NT2/D1 (cell line): ENCODE measurements around the gene CD34.

Experiments
- YY1 ChIP-seq: IDR thresholded peaks from 2 replicates; pipeline ENCODE4 v1.6.1; 2011; ENCODE audit not compliant: insufficient read length, insufficient read depth
- ZNF274 ChIP-seq: IDR thresholded peaks from 2 replicates; pipeline ENCODE4 v1.6.1; 2011; ENCODE audit warnings: mild to moderate bottlenecking, low read depth, low read length

DNA sequence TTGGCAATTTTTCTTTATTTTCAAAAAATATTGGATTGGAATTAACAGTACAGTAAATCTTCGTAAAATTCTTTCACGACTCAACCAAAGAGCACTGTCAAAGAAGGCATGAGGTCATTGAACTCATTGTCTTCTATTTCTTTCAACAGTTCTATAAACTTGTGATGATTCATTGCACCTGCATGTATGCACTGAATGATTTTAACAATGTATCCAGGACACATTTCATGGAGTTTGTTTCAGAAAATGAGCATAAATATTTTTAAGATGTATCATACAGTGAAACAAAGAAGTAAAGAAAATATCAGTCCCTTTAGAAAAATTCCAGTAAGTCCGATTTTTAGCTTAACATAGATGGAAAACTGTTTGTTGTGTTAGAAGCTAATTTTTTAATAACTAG lies 33.6 kb upstream of the CD34 start:
- no peak for TF ChIP-seq ZNF274
- no peak for TF ChIP-seq YY1
